Upper lobe of left lung (tissue), 4 donors: ENCODE measurements around the gene GAN.

Experiments used
- CTCF ChIP-seq, 6 experiments: fragments of 450-650 bp in 4 of 6; fragments of 200-600 bp in 2 of 6; sonication (generic) in 2 of 6; IDR thresholded peaks; one replicate each; pipeline ENCODE4 v1.5.1; 2016 to 2019; ENCODE audit warnings: antibody characterized with exemption in 6 of 6
- EP300 ChIP-seq, 4 donors: sonication (generic); formaldehyde crosslinking; IDR thresholded peaks; one replicate each; pipeline ENCODE4 v1.5.1; 2017; ENCODE audit warnings: antibody characterized with exemption in 4 of 4, control low read depth in 2 of 4
- POLR2A ChIP-seq, 4 donors: fragments of 450-650 bp; IDR thresholded peaks; one replicate each; pipeline ENCODE4 v1.5.1; 2016 to 2017; ENCODE audit warnings: antibody characterized with exemption in 4 of 4, mild to moderate bottlenecking in 2 of 4
- POLR2AphosphoS5 ChIP-seq, 2 donors: sonication (generic); formaldehyde crosslinking; IDR thresholded peaks; one replicate each; pipeline ENCODE4 v1.5.1; 2017; ENCODE audit warnings: antibody characterized with exemption in 2 of 2

- TF ChIP-seq CTCF (IDR thresholded peaks at IDR 0.05) (no peak), POLR2A (IDR thresholded peaks at IDR 0.05) (no peak), POLR2AphosphoS5 (IDR thresholded peaks at IDR 0.05) (no peak), EP300 (IDR thresholded peaks at IDR 0.05) (no peak)
Measured at GRCh38 chr16:81279392-81279791, 35.4 kb upstream of the GAN start.
